NT2/D1 (cell line): ENCODE data around the gene WSCD1.

Experiments
- SUZ12 ChIP-seq: IDR thresholded peaks from 2 replicates; pipeline ENCODE4 v1.6.1; 2011; ENCODE audit not compliant: insufficient read length, insufficient read depth; ENCODE audit errors: extremely low read depth
- YY1 ChIP-seq: IDR thresholded peaks from 2 replicates; pipeline ENCODE4 v1.6.1; 2011; ENCODE audit not compliant: insufficient read length, insufficient read depth
- ZNF274 ChIP-seq: IDR thresholded peaks from 2 replicates; pipeline ENCODE4 v1.6.1; 2011; ENCODE audit warnings: mild to moderate bottlenecking, low read depth, low read length

GRCh38 chr17:6070430-6070912 is 292 bp downstream of the WSCD1 start:
- TF ChIP-seq ZNF274 (no peak), YY1 (no peak), SUZ12 (no peak)
